Gastroesophageal sphincter (tissue), 3 donors: ENCODE data around the gene DMC1.

Source experiments
- EP300 ChIP-seq: sonication (generic); formaldehyde crosslinking; IDR thresholded peaks from one replicate; pipeline ENCODE4 v1.6.1; 2017; ENCODE audit warnings: antibody characterized with exemption, mild to moderate bottlenecking
- POLR2A ChIP-seq, 2 donors: fragments of 450-650 bp; IDR thresholded peaks; one replicate each; pipeline ENCODE4 v1.6.1; 2017; ENCODE audit warnings: antibody characterized with exemption in 2 of 2, mild to moderate bottlenecking in 2 of 2, moderate library complexity in 1 of 2
- POLR2AphosphoS5 ChIP-seq: sonication (generic); formaldehyde crosslinking; IDR thresholded peaks from one replicate; pipeline ENCODE4 v1.6.1; 2017; ENCODE audit warnings: antibody characterized with exemption
- TF ChIP-seq, protein P1 (sequence below), 4 experiments: fragments of 200-600 bp in 2 of 4; fragments of 450-650 bp in 2 of 4; sonication (generic) in 1 of 4; IDR thresholded peaks; one replicate each; pipeline ENCODE4 v1.5.1; 2017 to 2019; ENCODE audit warnings: antibody characterized with exemption in 4 of 4, mild to moderate bottlenecking in 2 of 4, moderate library complexity in 2 of 4

DNA sequence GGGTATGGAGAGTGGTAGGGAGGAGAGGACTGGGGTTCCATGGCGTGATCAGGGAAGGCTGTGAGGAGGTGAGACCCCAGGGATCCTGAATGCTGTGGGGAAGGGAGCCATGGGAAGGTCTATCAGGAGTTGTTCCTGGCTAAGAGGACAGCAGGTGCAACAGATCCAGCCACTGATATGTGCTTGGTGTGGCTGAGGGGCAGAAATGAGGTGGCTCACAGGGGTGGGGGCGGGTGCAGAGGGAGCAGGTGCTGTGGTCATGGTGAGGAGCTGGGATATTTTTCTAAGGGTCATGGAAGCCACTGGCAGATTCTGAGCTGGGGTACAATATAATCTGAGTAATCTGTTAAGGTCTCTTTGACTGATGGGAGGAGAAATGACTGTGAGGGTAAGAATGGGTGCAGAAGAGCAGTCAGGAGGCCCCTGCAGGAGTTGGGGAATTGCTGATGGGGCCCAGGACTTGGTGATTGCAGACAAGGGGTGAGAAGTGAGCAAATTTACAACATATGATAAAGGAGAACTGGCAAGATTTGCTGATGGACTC is 31.3 kb upstream of the DMC1 start:
- TF ChIP-seq, protein P1, sequence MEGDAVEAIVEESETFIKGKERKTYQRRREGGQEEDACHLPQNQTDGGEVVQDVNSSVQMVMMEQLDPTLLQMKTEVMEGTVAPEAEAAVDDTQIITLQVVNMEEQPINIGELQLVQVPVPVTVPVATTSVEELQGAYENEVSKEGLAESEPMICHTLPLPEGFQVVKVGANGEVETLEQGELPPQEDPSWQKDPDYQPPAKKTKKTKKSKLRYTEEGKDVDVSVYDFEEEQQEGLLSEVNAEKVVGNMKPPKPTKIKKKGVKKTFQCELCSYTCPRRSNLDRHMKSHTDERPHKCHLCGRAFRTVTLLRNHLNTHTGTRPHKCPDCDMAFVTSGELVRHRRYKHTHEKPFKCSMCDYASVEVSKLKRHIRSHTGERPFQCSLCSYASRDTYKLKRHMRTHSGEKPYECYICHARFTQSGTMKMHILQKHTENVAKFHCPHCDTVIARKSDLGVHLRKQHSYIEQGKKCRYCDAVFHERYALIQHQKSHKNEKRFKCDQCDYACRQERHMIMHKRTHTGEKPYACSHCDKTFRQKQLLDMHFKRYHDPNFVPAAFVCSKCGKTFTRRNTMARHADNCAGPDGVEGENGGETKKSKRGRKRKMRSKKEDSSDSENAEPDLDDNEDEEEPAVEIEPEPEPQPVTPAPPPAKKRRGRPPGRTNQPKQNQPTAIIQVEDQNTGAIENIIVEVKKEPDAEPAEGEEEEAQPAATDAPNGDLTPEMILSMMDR (IDR thresholded peaks at IDR 0.05), result no peak
- no peak for TF ChIP-seq POLR2A (IDR thresholded peaks at IDR 0.05)
- TF ChIP-seq EP300, result no peak
- no peak for TF ChIP-seq POLR2AphosphoS5
